NCI-H1092 treated with DMSO at 0.1 percent for 48 hours (cell line): Measurements from ENCODE around the gene RGPD8.

Source experiments
- DNase-seq: peaks from one replicate; lab custom pipeline; 2025; lab: John Stamatoyannopoulos, UW

Gene RGPD8

DNA sequence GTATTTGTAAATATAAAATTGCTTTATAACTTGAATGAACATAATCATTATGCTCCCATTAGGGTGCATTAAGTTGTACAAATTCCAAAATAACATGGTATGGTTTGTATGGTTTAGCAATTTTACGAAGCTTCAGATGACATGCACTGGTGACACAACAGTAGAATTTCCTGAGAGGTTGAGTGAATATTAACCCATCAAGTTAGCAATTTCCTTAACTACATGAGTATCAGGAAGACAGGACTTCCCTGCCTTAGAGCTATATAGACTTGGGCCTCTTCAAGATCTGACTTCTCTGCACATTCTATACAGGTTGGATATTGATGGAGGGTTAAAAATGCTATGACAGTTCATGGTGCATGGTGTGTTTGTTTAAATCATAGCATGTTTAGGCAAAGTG, 97.8 kb downstream of the RGPD8 start:
- no peak for DNase-seq

DNA sequence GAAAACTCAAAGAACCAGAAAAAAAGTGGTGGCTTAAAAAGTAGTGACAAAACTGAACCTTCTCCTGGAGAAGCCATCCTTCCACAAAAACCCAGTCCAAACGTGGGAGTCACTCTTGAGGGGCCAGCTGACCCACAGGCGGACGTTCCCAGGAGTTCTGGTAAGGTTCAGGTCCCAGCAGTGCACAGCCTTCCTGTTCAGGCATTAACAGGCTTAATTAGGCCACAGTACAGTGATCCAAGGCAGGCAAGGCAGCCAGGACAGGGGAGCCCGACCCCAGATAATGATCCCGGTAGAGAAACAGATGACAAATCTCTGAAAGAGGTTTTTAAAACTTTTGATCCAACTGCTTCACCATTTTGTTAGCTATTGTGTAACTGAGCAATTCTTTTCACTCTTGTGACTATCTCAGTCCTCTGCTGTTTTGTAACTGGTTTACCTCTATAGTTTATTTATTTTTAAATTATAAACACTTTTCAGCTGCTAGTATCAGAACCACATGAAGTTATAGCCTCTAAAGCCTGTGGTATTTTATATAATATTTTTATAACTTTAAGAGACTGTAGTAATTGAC, 101.2 kb downstream of the RGPD8 start:
- DNase-seq: no peak

DNA sequence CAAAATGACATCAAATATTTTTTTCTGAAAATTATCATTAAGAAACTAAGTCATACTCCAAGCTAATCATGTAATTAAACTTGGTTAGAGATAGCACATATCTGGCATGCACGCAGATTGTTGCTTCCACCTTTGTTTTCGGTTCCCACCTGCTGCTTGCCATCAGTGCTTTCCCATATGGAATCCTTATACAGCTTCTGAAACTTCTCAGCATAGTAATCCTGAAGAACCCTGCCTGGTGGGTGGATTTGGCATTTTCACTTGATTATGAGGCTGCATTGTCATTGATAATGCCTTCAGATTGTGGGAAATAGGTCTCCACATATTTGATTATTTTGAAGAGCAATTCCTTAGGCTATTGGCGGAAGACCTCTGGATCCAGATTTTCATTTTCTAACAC, 110.5 kb downstream of the RGPD8 start:
- no peak for DNase-seq

DNA sequence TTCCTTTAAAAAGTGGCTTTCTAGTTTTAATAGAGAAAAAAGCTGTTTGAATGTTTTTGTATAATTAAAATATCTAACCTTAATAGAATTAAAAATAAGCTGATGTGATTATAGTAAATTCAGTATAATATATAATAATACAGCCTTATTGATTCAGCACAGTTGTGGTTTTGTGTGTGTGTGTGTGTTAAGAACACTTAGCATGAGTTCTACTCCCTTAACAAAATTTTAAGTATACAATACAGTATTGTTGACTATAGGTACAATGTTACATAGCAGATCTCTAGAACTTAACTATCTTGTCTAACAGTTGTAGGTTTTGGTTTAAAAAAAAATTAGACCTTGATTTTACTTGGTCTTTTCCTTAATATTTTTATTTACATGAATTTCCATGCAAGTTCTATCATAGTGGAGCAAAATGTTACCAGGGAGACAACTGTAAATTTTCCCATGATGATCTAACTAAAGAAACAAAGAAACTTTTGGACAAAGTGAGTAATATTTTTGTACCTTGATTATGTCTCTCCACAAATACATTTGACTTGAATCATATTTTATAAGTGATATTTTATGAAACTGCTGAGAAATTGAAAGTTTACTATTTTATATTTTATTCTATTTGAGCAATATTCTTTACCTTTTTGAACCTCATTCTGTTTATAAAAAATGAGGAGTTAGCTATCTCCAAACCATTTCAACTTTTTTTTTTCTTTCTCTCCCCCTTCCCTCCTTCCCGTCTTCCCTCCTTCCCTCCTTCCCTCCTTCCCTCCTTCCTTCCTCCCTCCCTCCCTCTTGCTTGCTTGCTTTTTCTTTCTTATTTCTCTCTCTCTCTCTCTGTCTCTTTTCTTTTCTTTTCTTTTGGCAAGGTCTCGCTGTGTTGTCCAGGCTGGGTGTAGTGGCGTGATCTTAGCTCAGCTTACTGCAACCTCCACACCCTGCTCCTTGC, 111.8 kb downstream of the RGPD8 start:
- no peak for DNase-seq
